GM23338 (cell line): ENCODE data around the gene WDR44. TPM values are rescaled to one million over a fixed set of nuclear protein-coding genes. Genes with fewer than 3 reads are reported as not detected.

ENCODE experiments used
- ATAC-seq: fragments of 200-7000 bp; cut with Tn5 transposase; 3 replicates; pipeline ENCODE4 v1.9.1; 2020
- DNase-seq: peaks from one replicate; pipeline ENCODE4 v3.0.0-alpha.2; 2015; ENCODE audit warnings: low spot score
- H2AFZ ChIP-seq: fragments of 200-600 bp; sonication (generic); 2 replicates; pipeline ENCODE4 v1.8.0; 2016; ENCODE audit warnings: antibody characterized with exemption, mild to moderate bottlenecking, moderate library complexity
- H3F3A ChIP-seq: fragments of 200-600 bp; sonication (generic); replicated peaks from 2 replicates; pipeline ENCODE4 v1.8.0; 2017; ENCODE audit warnings: antibody characterized with exemption, mixed run types, low read depth
- H3K27ac ChIP-seq: fragments of 200-600 bp; sonication (generic); 2 replicates; pipeline ENCODE4 v1.6.1; 2016; ENCODE audit warnings: low read depth
- H3K27me3 ChIP-seq: fragments of 200-600 bp; sonication (generic); 2 replicates; pipeline ENCODE4 v1.8.0; 2016; ENCODE audit warnings: mild to moderate bottlenecking, mixed run types, moderate library complexity; ENCODE audit not compliant: insufficient read depth
- H3K36me3 ChIP-seq: fragments of 200-600 bp; sonication (generic); 2 replicates; pipeline ENCODE4 v1.8.0; 2016; ENCODE audit warnings: mild to moderate bottlenecking; ENCODE audit not compliant: insufficient read depth
- H3K4me1 ChIP-seq: fragments of 200-600 bp; sonication (generic); 2 replicates; pipeline ENCODE4 v1.8.0; 2016; ENCODE audit warnings: mild to moderate bottlenecking, moderate library complexity; ENCODE audit not compliant: insufficient read depth
- H3K4me2 ChIP-seq: fragments of 200-600 bp; sonication (generic); 2 replicates; pipeline ENCODE4 v1.7.1; 2017; ENCODE audit warnings: mixed run types
- H3K4me3 ChIP-seq: fragments of 200-600 bp; sonication (generic); 2 replicates; pipeline ENCODE4 v1.6.1; 2016; ENCODE audit warnings: mixed run types
- H3K79me2 ChIP-seq: fragments of 200-600 bp; sonication (generic); replicated peaks from 2 replicates; pipeline ENCODE4 v1.8.0; 2017; ENCODE audit warnings: mild to moderate bottlenecking; ENCODE audit not compliant: insufficient read depth
- H3K9me2 ChIP-seq: fragments of 200-600 bp; sonication (generic); 2 replicates; pipeline ENCODE4 v1.8.0; 2017; ENCODE audit not compliant: insufficient read depth
- H4K20me1 ChIP-seq: fragments of 200-600 bp; sonication (generic); replicated peaks from 2 replicates; pipeline ENCODE4 v1.8.0; 2017; ENCODE audit warnings: mild to moderate bottlenecking; ENCODE audit not compliant: insufficient read depth
- H3K27ac Mint-ChIP-seq: 2 replicates; pipeline ENCODE4 v1.8.0; 2020; ENCODE audit warnings: inconsistent platforms, mild to moderate bottlenecking, moderate library complexity, mixed read lengths
- H3K27me3 Mint-ChIP-seq: 3 replicates; pipeline ENCODE4 v1.8.0; 2022; ENCODE audit warnings: low read depth, mild to moderate bottlenecking, moderate library complexity, mixed read lengths, inconsistent platforms; ENCODE audit not compliant: insufficient read depth, poor library complexity
- H3K36me3 Mint-ChIP-seq: 3 replicates; pipeline ENCODE4 v1.8.0; 2021; ENCODE audit warnings: low read depth, mild to moderate bottlenecking, inconsistent platforms, moderate library complexity, mixed read lengths
- H3K4me1 Mint-ChIP-seq: 3 replicates; pipeline ENCODE4 v1.8.0; 2020; ENCODE audit warnings: mild to moderate bottlenecking, inconsistent platforms, mixed read lengths
- H3K4me3 Mint-ChIP-seq: 3 replicates; pipeline ENCODE4 v1.8.0; 2021; ENCODE audit warnings: moderate library complexity, mild to moderate bottlenecking, inconsistent platforms, mixed read lengths
- H3K9me3 Mint-ChIP-seq: 3 replicates; pipeline ENCODE4 v1.8.0; 2020; ENCODE audit warnings: moderate library complexity, mild to moderate bottlenecking, inconsistent platforms, mixed read lengths
- CREB1 ChIP-seq: fragments of 250-450 bp; sonication (Bioruptor Pico); IDR thresholded peaks from 2 replicates; pipeline ENCODE4 v1.5.0; 2020; ENCODE audit warnings: low read depth, mild to moderate bottlenecking, moderate library complexity
- EZH2 ChIP-seq: fragments of 200-600 bp; sonication (generic); IDR thresholded peaks from one replicate; pipeline ENCODE4 v1.8.0; 2017; ENCODE audit warnings: antibody characterized with exemption, mild to moderate bottlenecking, low read depth; ENCODE audit not compliant: unreplicated experiment
- EZH2phosphoT487 ChIP-seq: fragments of 200-600 bp; sonication (generic); IDR thresholded peaks from one replicate; pipeline ENCODE4 v1.8.1; 2018; ENCODE audit warnings: antibody characterized with exemption; ENCODE audit not compliant: unreplicated experiment
- JUNB ChIP-seq: IDR thresholded peaks from one replicate; pipeline ENCODE4 v1.6.1; 2016; ENCODE audit warnings: antibody characterized with exemption; ENCODE audit not compliant: unreplicated experiment
- NANOG ChIP-seq: IDR thresholded peaks from 2 replicates; pipeline ENCODE4 v1.6.1; 2016; ENCODE audit warnings: antibody characterized with exemption, borderline replicate concordance
- POLR2AphosphoS5 ChIP-seq: IDR thresholded peaks from 2 replicates; pipeline ENCODE4 v1.6.1; 2016; ENCODE audit warnings: antibody characterized with exemption, low read depth
- STAT1 ChIP-seq: IDR thresholded peaks from one replicate; pipeline ENCODE4 v1.6.1; 2016; ENCODE audit warnings: antibody characterized with exemption; ENCODE audit not compliant: unreplicated experiment
- ZNF114 ChIP-seq: fragments of 250-450 bp; sonication (Bioruptor Pico); IDR thresholded peaks from 2 replicates; pipeline ENCODE4 v1.5.0; 2020; ENCODE audit warnings: mild to moderate bottlenecking, moderate library complexity
- ZNF331 ChIP-seq: fragments of 250-450 bp; sonication (Bioruptor Pico); IDR thresholded peaks from 2 replicates; pipeline ENCODE4 v1.5.0; 2020; ENCODE audit warnings: low read depth, mild to moderate bottlenecking, moderate library complexity
- ZNF462 ChIP-seq: fragments of 250-450 bp; sonication (Bioruptor Pico); IDR thresholded peaks from 2 replicates; pipeline ENCODE4 v1.5.0; 2020; ENCODE audit warnings: mild to moderate bottlenecking, moderate library complexity
- polyA plus RNA-seq: library from polyadenylated mRNA; unstranded; fragments of >200 nt; fragmentation: Nextera tagmentation; extraction: Ambion mirVana; gene quantifications from 2 replicates; pipeline ENCODE4 v1.2.1, GENCODE V29; 2016
- total RNA-seq: library from RNA; depleted of rRNA; stranded (reverse); fragments of >200 nt; shearing (Covaris generic); gene quantifications from 2 replicates; pipeline ENCODE4 v1.2.3, GENCODE V29; 2014
- TF ChIP-seq, protein P1 (sequence below): IDR thresholded peaks from one replicate; pipeline ENCODE4 v1.6.1; 2018; ENCODE audit warnings: antibody characterized with exemption; ENCODE audit not compliant: unreplicated experiment
- TF ChIP-seq, protein P2 (sequence below), 2 experiments: fragments of 200-600 bp in 1 of 2; sonication (generic) in 1 of 2; conservative IDR thresholded peaks; 2 replicates each; pipeline versions ENCODE4 v1.5.1 to v1.6.1; 2016 to 2017; ENCODE audit warnings: antibody characterized with exemption in 2 of 2, low read depth in 2 of 2, mild to moderate bottlenecking in 2 of 2, moderate library complexity in 1 of 2

Gene WDR44
- total and polyA plus RNA-seq, 2 experiments from 2014 or later: 17.5 to 21.0 TPM

DNA sequence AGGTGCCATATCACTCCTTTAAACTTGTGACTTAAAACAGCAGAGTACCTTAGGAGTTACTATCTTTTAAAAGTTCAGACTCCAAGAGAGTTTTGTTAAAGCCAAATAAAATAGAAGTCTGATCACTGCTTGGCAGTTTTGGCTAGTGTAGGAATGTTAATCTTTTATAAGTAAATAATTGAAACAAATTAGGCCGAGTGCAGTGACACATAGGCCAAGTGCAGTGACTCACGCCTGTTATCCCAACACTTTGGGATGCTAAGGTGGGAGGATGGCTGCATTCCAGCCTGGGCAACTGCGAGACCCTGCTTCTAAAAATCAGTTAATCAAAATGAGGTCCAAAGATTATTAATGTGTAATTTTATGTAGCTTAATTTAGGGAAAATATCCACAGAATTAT lies 37.2 kb downstream of the WDR44 start:
- no peaks in the 10 kb centered on the region for H3K4me1 ChIP-seq
- no peak overlapping the region for H3K27ac ChIP-seq
- H3K79me2 ChIP-seq: peaks cover 6% of the 10 kb centered on the region; the same call in 1 of the 2 replicates
- H3K27ac Mint-ChIP-seq: no peak overlapping the region
- no peaks in the 10 kb centered on the region for H3K27me3 Mint-ChIP-seq
- no peak overlapping the region for H3K4me3 ChIP-seq
- no peaks in the 10 kb centered on the region for H3K36me3 ChIP-seq
- no peaks in the 10 kb centered on the region for H3K4me1 Mint-ChIP-seq
- H3K4me3 Mint-ChIP-seq: no peak overlapping the region
- 0 out of 2 replicates have a peak, but pooled peaks cover 3% of the 10 kb centered on the region for H4K20me1 ChIP-seq
- no peak overlapping the region for H3K4me2 ChIP-seq
- H3K9me3 Mint-ChIP-seq: no peaks in the 10 kb centered on the region
- no peak overlapping the region for H2AFZ ChIP-seq
- DNase-seq (no peak), ATAC-seq (no peak)
- H3F3A ChIP-seq: no peaks in the 10 kb centered on the region
- H3K9me2 ChIP-seq: no peaks in the 10 kb centered on the region
- peaks cover 3% of the 10 kb centered on the region; the same call in 1 of the 3 replicates for H3K36me3 Mint-ChIP-seq
- no peaks in the 10 kb centered on the region for H3K27me3 ChIP-seq
- TF ChIP-seq, protein P1, sequence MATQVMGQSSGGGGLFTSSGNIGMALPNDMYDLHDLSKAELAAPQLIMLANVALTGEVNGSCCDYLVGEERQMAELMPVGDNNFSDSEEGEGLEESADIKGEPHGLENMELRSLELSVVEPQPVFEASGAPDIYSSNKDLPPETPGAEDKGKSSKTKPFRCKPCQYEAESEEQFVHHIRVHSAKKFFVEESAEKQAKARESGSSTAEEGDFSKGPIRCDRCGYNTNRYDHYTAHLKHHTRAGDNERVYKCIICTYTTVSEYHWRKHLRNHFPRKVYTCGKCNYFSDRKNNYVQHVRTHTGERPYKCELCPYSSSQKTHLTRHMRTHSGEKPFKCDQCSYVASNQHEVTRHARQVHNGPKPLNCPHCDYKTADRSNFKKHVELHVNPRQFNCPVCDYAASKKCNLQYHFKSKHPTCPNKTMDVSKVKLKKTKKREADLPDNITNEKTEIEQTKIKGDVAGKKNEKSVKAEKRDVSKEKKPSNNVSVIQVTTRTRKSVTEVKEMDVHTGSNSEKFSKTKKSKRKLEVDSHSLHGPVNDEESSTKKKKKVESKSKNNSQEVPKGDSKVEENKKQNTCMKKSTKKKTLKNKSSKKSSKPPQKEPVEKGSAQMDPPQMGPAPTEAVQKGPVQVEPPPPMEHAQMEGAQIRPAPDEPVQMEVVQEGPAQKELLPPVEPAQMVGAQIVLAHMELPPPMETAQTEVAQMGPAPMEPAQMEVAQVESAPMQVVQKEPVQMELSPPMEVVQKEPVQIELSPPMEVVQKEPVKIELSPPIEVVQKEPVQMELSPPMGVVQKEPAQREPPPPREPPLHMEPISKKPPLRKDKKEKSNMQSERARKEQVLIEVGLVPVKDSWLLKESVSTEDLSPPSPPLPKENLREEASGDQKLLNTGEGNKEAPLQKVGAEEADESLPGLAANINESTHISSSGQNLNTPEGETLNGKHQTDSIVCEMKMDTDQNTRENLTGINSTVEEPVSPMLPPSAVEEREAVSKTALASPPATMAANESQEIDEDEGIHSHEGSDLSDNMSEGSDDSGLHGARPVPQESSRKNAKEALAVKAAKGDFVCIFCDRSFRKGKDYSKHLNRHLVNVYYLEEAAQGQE: no peak

GRCh38 chrX:118392716-118393115 lies 46.8 kb downstream of the WDR44 start:
- H3K4me1 Mint-ChIP-seq: no peaks in the 10 kb centered on the region
- H3K27ac ChIP-seq: no peak overlapping the region
- H3K36me3 ChIP-seq: no peaks in the 10 kb centered on the region
- no peak overlapping the region for H3K4me3 Mint-ChIP-seq
- H2AFZ ChIP-seq: no peak overlapping the region
- H3F3A ChIP-seq: no peaks in the 10 kb centered on the region
- no peak overlapping the region for H3K4me3 ChIP-seq
- ATAC-seq (no peak), DNase-seq (no peak)
- no peak overlapping the region for H3K27ac Mint-ChIP-seq
- H3K4me1 ChIP-seq: no peaks in the 10 kb centered on the region
- H3K9me3 Mint-ChIP-seq: no peaks in the 10 kb centered on the region
- H3K27me3 Mint-ChIP-seq: no peaks in the 10 kb centered on the region
- H3K27me3 ChIP-seq: no peaks in the 10 kb centered on the region
- H4K20me1 ChIP-seq: no peaks in the 10 kb centered on the region; the same call in 1 of the 2 replicates
- H3K4me2 ChIP-seq: no peak overlapping the region
- no peaks in the 10 kb centered on the region for H3K9me2 ChIP-seq
- H3K79me2 ChIP-seq: no peaks in the 10 kb centered on the region
- H3K36me3 Mint-ChIP-seq: peaks cover 14% of the 10 kb centered on the region
- TF ChIP-seq, protein P2, sequence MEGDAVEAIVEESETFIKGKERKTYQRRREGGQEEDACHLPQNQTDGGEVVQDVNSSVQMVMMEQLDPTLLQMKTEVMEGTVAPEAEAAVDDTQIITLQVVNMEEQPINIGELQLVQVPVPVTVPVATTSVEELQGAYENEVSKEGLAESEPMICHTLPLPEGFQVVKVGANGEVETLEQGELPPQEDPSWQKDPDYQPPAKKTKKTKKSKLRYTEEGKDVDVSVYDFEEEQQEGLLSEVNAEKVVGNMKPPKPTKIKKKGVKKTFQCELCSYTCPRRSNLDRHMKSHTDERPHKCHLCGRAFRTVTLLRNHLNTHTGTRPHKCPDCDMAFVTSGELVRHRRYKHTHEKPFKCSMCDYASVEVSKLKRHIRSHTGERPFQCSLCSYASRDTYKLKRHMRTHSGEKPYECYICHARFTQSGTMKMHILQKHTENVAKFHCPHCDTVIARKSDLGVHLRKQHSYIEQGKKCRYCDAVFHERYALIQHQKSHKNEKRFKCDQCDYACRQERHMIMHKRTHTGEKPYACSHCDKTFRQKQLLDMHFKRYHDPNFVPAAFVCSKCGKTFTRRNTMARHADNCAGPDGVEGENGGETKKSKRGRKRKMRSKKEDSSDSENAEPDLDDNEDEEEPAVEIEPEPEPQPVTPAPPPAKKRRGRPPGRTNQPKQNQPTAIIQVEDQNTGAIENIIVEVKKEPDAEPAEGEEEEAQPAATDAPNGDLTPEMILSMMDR (conservative IDR thresholded peaks at IDR 0.05; ENCODE audit: low read depth in 2 of 2): no peak
- TF ChIP-seq ZNF114 (CRISPR knock-in tag) (no peak), ZNF331 (CRISPR knock-in tag) (no peak), POLR2AphosphoS5 (no peak), ZNF462 (CRISPR knock-in tag) (no peak), STAT1 (no peak), NANOG (no peak), EZH2phosphoT487 (no peak), JUNB (no peak), EZH2 (no peak), CREB1 (CRISPR knock-in tag) (no peak)
